Stimulated activated CD8-positive, alpha-beta memory T cell treated with anti-CD3 and anti-CD28 coated beads, Interleukin-4, amount 100 ng/mL, for 1 hour (primary cell): Measurements from ENCODE around the gene ARAP2.
"Not testable (repeated sequence)": the region's sequence is repeated elsewhere in the genome, so short reads cannot be mapped to it uniquely, and the experiment has no call there.

Source experiments
- DNase-seq, 2 donors: peaks; one replicate each; pipeline ENCODE4 v3.0.0-alpha.2; 2020; ENCODE audit warnings: low read depth in 2 of 2, low spot score in 1 of 2

ARAP2 gene

GRCh38 chr4:36189511-36190226 is 54.6 kb downstream of the ARAP2 start:
- DNase-seq: no peak

GRCh38 chr4:36187723-36188333 is 56.5 kb downstream of the ARAP2 start:
- DNase-seq: no peak

- DNase-seq: no peak
Observed at GRCh38 chr4:36183665-36184393, 60.5 kb downstream of the ARAP2 start.

GRCh38 chr4:36183232-36183631 is 61.1 kb downstream of the ARAP2 start:
- no peak for DNase-seq

GRCh38 chr4:36182315-36182714 is 62.0 kb downstream of the ARAP2 start:
- DNase-seq: not testable (repeated sequence)

GRCh38 chr4:36180206-36180605 is 64.1 kb downstream of the ARAP2 start:
- no peak for DNase-seq

- DNase-seq: no peak
Observed at GRCh38 chr4:36178484-36178883, 65.8 kb downstream of the ARAP2 start.

- no peak for DNase-seq
Observed at GRCh38 chr4:36177946-36178345, 66.4 kb downstream of the ARAP2 start.

- no peak for DNase-seq
Observed at GRCh38 chr4:36174570-36174969, 69.7 kb downstream of the ARAP2 start.

GRCh38 chr4:36173905-36174304 is 70.4 kb downstream of the ARAP2 start:
- no peak for DNase-seq

- DNase-seq: no peak
Observed at GRCh38 chr4:36172656-36173055, 71.7 kb downstream of the ARAP2 start.

- no peak for DNase-seq
Observed at GRCh38 chr4:36168127-36168878, 76.0 kb downstream of the ARAP2 start.

GRCh38 chr4:36165631-36166005 is 78.7 kb downstream of the ARAP2 start:
- no peak for DNase-seq

- DNase-seq: no peak
Observed at GRCh38 chr4:36164900-36165630, 79.2 kb downstream of the ARAP2 start.

- no peak for DNase-seq
Observed at GRCh38 chr4:36163198-36163597, 81.1 kb downstream of the ARAP2 start.

GRCh38 chr4:36159208-36159607 is 85.1 kb downstream of the ARAP2 start:
- DNase-seq: no peak

GRCh38 chr4:36152735-36153134 is 91.6 kb downstream of the ARAP2 start:
- no peak for DNase-seq

GRCh38 chr4:36142504-36142903 is 101.8 kb downstream of the ARAP2 start:
- no peak for DNase-seq

- no peak for DNase-seq
Observed at GRCh38 chr4:36141186-36141585, 103.1 kb downstream of the ARAP2 start.

GRCh38 chr4:36140421-36140820 is 103.9 kb downstream of the ARAP2 start:
- DNase-seq: no peak

GRCh38 chr4:36138220-36138619 is 106.1 kb downstream of the ARAP2 start:
- no peak for DNase-seq
